ENCODE results near the gene TMX3.
A peak's percentile ranks its signal among the peaks of the same experiment; 100 is the strongest.

TMX3 gene

GRCh38 chr18:68714712-68715496 lies at the start of gene TMX3:
Gene TMX3 (minus strand): TSS chr18:68715108. CDS start chr18:68714981, 127 bp downstream.
- in situ Hi-C loops (cut with HindIII; ENCODE audit: low pct_unique_long_range_greater_than_20kb, low sequenced_read_pairs), result no loop called here
- DNase-seq (ENCODE audit: low read depth in 1 of 2, low spot score in 1 of 2), result peak; percentile 90 to 92

GRCh38 chr18:68764016-68764415 lies 49.1 kb upstream of the TMX3 start:
- TF ChIP-seq JUND (IDR thresholded peaks at IDR 0.05; ENCODE audit: low read depth), result no peak
- in situ Hi-C loops (cut with HindIII; ENCODE audit: low pct_unique_long_range_greater_than_20kb, low sequenced_read_pairs), result no loop called here
- DNase-seq (ENCODE audit: low read depth in 1 of 2, low spot score in 1 of 2), result no peak

More at GRCh38 chr18:68714712-68715496, at the start of gene TMX3:
- no peak for TF ChIP-seq JUND (IDR thresholded peaks at IDR 0.05; ENCODE audit: low read depth)

GRCh38 chr18:68763083-68763482 lies 48.2 kb upstream of the TMX3 start:
- TF ChIP-seq JUND (IDR thresholded peaks at IDR 0.05; ENCODE audit: low read depth), result no peak
- DNase-seq (ENCODE audit: low read depth in 1 of 2, low spot score in 1 of 2), result no peak
- in situ Hi-C loops (cut with HindIII; ENCODE audit: low pct_unique_long_range_greater_than_20kb, low sequenced_read_pairs), result no loop called here

GRCh38 chr18:68759308-68759707 lies 44.4 kb upstream of the TMX3 start:
- no peak for DNase-seq (ENCODE audit: low read depth in 1 of 2, low spot score in 1 of 2)
- no peak for TF ChIP-seq JUND (IDR thresholded peaks at IDR 0.05; ENCODE audit: low read depth)
- in situ Hi-C loops (cut with HindIII; ENCODE audit: low pct_unique_long_range_greater_than_20kb, low sequenced_read_pairs), result no loop called here

- in situ Hi-C loops (cut with HindIII; ENCODE audit: low pct_unique_long_range_greater_than_20kb, low sequenced_read_pairs), result no loop called here
- DNase-seq (ENCODE audit: low read depth in 1 of 2, low spot score in 1 of 2), result no peak
- no peak for TF ChIP-seq JUND (IDR thresholded peaks at IDR 0.05; ENCODE audit: low read depth)
Observed at GRCh38 chr18:68757126-68757525, 42.2 kb upstream of the TMX3 start.

GRCh38 chr18:68742206-68742605 lies 27.3 kb upstream of the TMX3 start:
- in situ Hi-C loops (cut with HindIII; ENCODE audit: low pct_unique_long_range_greater_than_20kb, low sequenced_read_pairs), result no loop called here
- no peak for DNase-seq (ENCODE audit: low read depth in 1 of 2, low spot score in 1 of 2)
- TF ChIP-seq JUND (IDR thresholded peaks at IDR 0.05; ENCODE audit: low read depth), result no peak

- in situ Hi-C loops (cut with HindIII; ENCODE audit: low pct_unique_long_range_greater_than_20kb, low sequenced_read_pairs), result no loop called here
Observed at GRCh38 chr18:68740966-68741365, 26.1 kb upstream of the TMX3 start.

GRCh38 chr18:68739462-68739861 lies 24.6 kb upstream of the TMX3 start:
- no peak for TF ChIP-seq JUND (IDR thresholded peaks at IDR 0.05; ENCODE audit: low read depth)
- DNase-seq (ENCODE audit: low read depth in 1 of 2, low spot score in 1 of 2), result no peak
- in situ Hi-C loops (cut with HindIII; ENCODE audit: low pct_unique_long_range_greater_than_20kb, low sequenced_read_pairs), result no loop called here

More at GRCh38 chr18:68740966-68741365, 26.1 kb upstream of the TMX3 start:
- no peak for TF ChIP-seq JUND (IDR thresholded peaks at IDR 0.05; ENCODE audit: low read depth)
- DNase-seq (ENCODE audit: low read depth in 1 of 2, low spot score in 1 of 2), result no peak

- TF ChIP-seq JUND (IDR thresholded peaks at IDR 0.05; ENCODE audit: low read depth), result no peak
- in situ Hi-C loops (cut with HindIII; ENCODE audit: low pct_unique_long_range_greater_than_20kb, low sequenced_read_pairs), result no loop called here
- DNase-seq (ENCODE audit: low read depth in 1 of 2, low spot score in 1 of 2), result no peak
Observed at GRCh38 chr18:68738564-68738963, 23.7 kb upstream of the TMX3 start.

- DNase-seq (ENCODE audit: low read depth in 1 of 2, low spot score in 1 of 2), result peak; percentile 26 to 53
- in situ Hi-C loops (cut with HindIII; ENCODE audit: low pct_unique_long_range_greater_than_20kb, low sequenced_read_pairs), result no loop called here
- no peak for TF ChIP-seq JUND (IDR thresholded peaks at IDR 0.05; ENCODE audit: low read depth)
Observed at GRCh38 chr18:68735483-68736343, 20.8 kb upstream of the TMX3 start.

- TF ChIP-seq JUND (IDR thresholded peaks at IDR 0.05; ENCODE audit: low read depth), result no peak
- in situ Hi-C loops (cut with HindIII; ENCODE audit: low pct_unique_long_range_greater_than_20kb, low sequenced_read_pairs), result no loop called here
- DNase-seq (ENCODE audit: low read depth in 1 of 2, low spot score in 1 of 2), result no peak
Observed at GRCh38 chr18:68734308-68734707, 19.4 kb upstream of the TMX3 start.

GRCh38 chr18:68733707-68734106 lies 18.8 kb upstream of the TMX3 start:
- TF ChIP-seq JUND (IDR thresholded peaks at IDR 0.05; ENCODE audit: low read depth), result no peak
- in situ Hi-C loops (cut with HindIII; ENCODE audit: low pct_unique_long_range_greater_than_20kb, low sequenced_read_pairs), result no loop called here
- DNase-seq (ENCODE audit: low read depth in 1 of 2, low spot score in 1 of 2), result no peak
